Effector memory CD4-positive, alpha-beta T cell (primary cell): ENCODE measurements around the gene N4BP2.

Experiments used
- DNase-seq, 3 donors: peaks; one replicate each; pipeline ENCODE4 v3.0.0-alpha.2; 2020
- H3K27ac ChIP-seq: 2 replicates; pipeline ENCODE4 v1.7.0; 2013; ENCODE audit warnings: mild to moderate bottlenecking, low read length, moderate library complexity; ENCODE audit not compliant: insufficient read depth, poor library complexity, severe bottlenecking
- H3K27me3 ChIP-seq: replicated peaks from 2 replicates; pipeline ENCODE4 v1.7.0; 2013; ENCODE audit warnings: mild to moderate bottlenecking, low read length; ENCODE audit not compliant: insufficient read depth, control insufficient read depth, poor library complexity, severe bottlenecking
- H3K36me3 ChIP-seq: 2 replicates; pipeline ENCODE4 v1.7.0; 2013; ENCODE audit warnings: mild to moderate bottlenecking, low read length, moderate library complexity; ENCODE audit not compliant: control insufficient read depth, insufficient read depth
- H3K4me1 ChIP-seq: 2 replicates; pipeline ENCODE4 v1.7.0; 2013; ENCODE audit warnings: low read length, mild to moderate bottlenecking; ENCODE audit not compliant: control insufficient read depth, insufficient read depth, poor library complexity, severe bottlenecking
- H3K4me3 ChIP-seq: 2 replicates; pipeline ENCODE4 v1.7.0; 2013; ENCODE audit warnings: low read length, low read depth, mild to moderate bottlenecking; ENCODE audit not compliant: insufficient read depth, poor library complexity, severe bottlenecking
- H3K9me3 ChIP-seq: 2 replicates; pipeline ENCODE4 v1.7.0; 2013; ENCODE audit warnings: mild to moderate bottlenecking, low read length, moderate library complexity; ENCODE audit not compliant: control insufficient read depth

The N4BP2 gene

GRCh38 chr4:40195182-40196177 is 138.8 kb downstream of the N4BP2 start:
- Histone ChIP-seq H3K27me3 (no peaks in the 10 kb centered on the region), H3K4me3 (peak overlapping the region; percentile 87), H3K27ac (peak overlapping the region; percentile 100), H3K9me3 (no peaks in the 10 kb centered on the region), H3K4me1 (peaks cover 33% of the 10 kb centered on the region), H3K36me3 (no peaks in the 10 kb centered on the region)
- DNase-seq: no peak

GRCh38 chr4:40196272-40196671 is 139.6 kb downstream of the N4BP2 start:
- peak overlapping the region; percentile 87 for H3K4me3 ChIP-seq

DNA sequence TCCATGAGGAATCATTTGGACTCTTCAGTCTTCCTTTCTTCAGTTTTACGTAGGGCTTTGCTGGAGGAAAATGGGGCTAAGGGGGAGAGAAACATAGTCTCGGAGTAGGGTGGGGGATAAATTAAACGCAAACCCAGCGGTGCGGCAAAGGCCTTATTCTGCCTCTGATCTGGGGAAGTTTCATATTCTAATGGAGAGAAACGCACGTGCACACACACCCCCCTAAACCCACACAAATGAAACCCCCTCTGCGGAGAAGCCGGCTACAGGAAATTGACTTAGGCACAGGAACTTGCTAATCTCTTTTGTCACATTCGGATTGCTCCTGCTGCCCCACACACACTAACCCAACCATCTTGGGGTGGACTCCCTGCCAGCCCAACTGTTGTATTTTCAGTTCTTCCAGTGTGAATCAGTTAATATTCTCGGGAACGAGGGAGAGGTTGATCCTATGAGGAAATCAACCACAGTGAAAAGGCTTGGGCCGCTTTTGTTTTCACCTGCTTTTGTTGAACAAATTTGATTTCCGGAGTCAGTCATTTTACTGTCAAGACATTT is 140.2 kb downstream of the N4BP2 start, which contains the start of gene RHOH:
Gene RHOH, plus strand, starts transcription at position 308 of the 558 bp plus-strand sequence. CDS start 46,356 bp downstream, outside the sequence.
- H3K27ac ChIP-seq: peak within 1 kb of the TSS; percentile 100
- H3K27me3 ChIP-seq: no peaks in the 10 kb centered on the region
- peak; percentile 63 to 72 (median 70) for DNase-seq
- H3K4me1 ChIP-seq: peaks cover 33% of the 10 kb centered on the region
- H3K36me3 ChIP-seq: no peaks in the 10 kb centered on the region
- no peaks in the 10 kb centered on the region for H3K9me3 ChIP-seq
- H3K4me3 ChIP-seq: peak within 1 kb of the TSS; percentile 87

More at GRCh38 chr4:40196272-40196671, 139.6 kb downstream of the N4BP2 start:
- peak overlapping the region; percentile 100 for H3K27ac ChIP-seq
- H3K9me3 ChIP-seq: no peaks in the 10 kb centered on the region
- no peaks in the 10 kb centered on the region for H3K27me3 ChIP-seq
- H3K4me1 ChIP-seq: peaks cover 33% of the 10 kb centered on the region
- no peak for DNase-seq
- no peaks in the 10 kb centered on the region for H3K36me3 ChIP-seq

DNA sequence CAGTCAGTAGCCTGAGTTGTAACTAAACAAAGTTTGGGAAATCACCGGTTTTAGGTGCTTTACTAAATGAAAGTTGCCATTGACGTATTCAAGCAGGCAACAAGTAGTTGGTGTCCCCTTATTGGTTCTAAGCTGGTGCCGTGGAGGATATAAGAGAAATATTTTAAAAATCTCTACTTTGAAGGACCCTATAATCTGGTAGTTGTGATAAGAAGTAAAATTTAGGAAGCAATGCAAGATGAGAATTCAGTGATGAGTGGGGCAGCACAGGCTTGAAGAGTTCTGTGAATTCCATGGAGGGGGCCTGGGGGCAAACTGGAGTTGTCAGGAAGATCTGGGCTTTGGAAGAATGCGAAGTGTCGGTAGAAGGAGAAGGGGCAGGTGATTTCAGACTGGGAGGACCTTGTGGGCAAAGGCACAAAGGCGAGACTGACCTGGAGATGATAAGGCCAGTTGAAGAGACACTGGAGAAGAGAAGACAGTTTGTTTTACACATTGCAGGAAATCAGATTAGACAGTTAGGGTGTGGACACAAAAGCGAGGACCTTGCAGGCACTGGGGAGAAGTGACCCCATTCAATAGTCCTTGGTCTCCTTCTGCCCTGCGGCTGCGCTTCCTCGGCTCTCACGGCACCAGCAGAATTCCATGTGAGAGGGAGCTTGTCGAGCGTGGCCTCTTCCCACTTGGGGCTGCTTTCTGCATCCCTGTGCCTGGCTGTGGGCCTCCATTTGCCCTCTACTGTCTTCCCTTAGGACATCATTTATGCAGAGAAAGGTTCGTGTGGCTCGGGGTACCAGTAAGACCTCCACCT is 141.4 kb downstream of the N4BP2 start:
- Histone ChIP-seq H3K9me3 (no peaks in the 10 kb centered on the region), H3K4me1 (peaks cover 27% of the 10 kb centered on the region), H3K27ac (peak overlapping the region; percentile 100), H3K27me3 (no peaks in the 10 kb centered on the region), H3K36me3 (no peaks in the 10 kb centered on the region), H3K4me3 (peak overlapping the region; percentile 87)
- DNase-seq: no peak

GRCh38 chr4:40199179-40199670 is 142.6 kb downstream of the N4BP2 start:
- Histone ChIP-seq H3K27ac (peak overlapping the region; percentile 100), H3K4me1 (peaks cover 22% of the 10 kb centered on the region), H3K9me3 (no peaks in the 10 kb centered on the region), H3K4me3 (peak overlapping the region; percentile 87), H3K36me3 (no peaks in the 10 kb centered on the region), H3K27me3 (no peaks in the 10 kb centered on the region)
- DNase-seq: no peak

DNA sequence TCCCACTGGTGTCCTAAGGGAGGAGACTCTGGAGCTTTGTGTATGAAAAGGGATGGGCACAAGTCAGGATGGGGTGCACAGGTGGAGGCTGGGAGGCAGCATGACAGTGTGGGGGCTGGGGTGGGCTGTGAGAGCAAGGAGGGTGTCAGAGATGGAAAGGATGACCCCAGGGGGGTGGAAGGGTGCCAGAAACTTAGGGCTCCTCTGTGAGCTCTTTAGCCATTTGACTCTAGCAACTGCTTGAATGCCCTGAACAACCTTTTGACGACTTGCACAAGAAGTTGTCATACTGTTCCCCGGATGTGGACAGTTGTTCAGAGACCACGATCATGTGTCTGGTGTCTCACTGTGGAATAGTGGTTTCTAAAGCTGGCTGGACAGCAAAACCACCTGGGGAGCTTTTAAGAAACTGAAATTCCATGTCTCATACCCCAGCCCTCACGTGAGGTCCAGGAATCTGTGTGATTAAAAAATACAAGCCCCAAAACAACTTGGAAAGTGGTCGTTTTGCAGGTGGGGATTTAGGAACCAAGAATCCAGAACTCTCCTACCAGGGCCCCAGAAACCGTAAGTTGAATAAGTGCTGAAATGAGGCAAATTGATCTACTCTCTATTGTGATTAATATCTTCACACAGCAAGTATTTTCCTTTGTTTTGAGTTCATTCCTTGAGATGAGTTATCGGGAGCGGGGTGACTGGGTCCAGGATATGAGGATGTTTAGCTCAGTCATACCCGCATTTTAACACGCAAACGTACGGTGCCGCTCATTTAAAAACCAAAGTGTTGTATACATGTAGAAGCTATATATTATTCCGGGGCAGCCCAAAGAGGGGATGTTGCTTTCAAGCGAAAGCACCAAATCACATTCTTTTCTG is 143.6 kb downstream of the N4BP2 start:
- Histone ChIP-seq H3K27me3 (no peaks in the 10 kb centered on the region), H3K4me1 (peaks cover 29% of the 10 kb centered on the region), H3K4me3 (peak overlapping the region; percentile 87)

GRCh38 chr4:40200875-40201801 is 144.5 kb downstream of the N4BP2 start:
- no peak for DNase-seq
- Histone ChIP-seq H3K4me1 (peaks cover 21% of the 10 kb centered on the region), H3K9me3 (no peaks in the 10 kb centered on the region), H3K27me3 (no peaks in the 10 kb centered on the region), H3K27ac (peak overlapping the region; percentile 100), H3K4me3 (peak overlapping the region; percentile 87), H3K36me3 (no peaks in the 10 kb centered on the region)

More for the DNA sequence above, 143.6 kb downstream of the N4BP2 start:
- Histone ChIP-seq H3K9me3 (no peaks in the 10 kb centered on the region), H3K36me3 (no peaks in the 10 kb centered on the region), H3K27ac (peak overlapping the region; percentile 100)
- peak in 2 of 3 donors; percentile 44 to 49 for DNase-seq

DNA sequence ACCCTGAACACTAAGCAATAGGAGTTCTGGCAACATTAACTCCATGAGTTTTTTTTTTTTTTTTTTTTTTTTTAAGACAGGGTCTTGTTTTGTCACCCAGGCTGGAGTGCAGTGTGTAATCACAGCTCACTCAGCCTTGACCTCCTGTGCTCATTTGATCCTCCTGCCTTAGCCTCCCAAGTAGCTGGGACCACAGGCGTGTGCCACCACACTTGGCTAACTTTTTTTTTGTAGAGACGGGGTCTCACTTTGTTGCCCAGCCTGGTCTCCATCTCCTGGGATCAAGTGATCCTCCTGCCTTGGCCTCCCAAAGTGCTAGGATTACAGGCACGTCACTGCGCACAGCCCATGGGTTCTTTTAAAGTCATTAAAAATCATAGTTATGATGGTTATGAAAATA is 145.2 kb downstream of the N4BP2 start:
- H3K27me3 ChIP-seq: no peaks in the 10 kb centered on the region
- no peak for DNase-seq
- no peaks in the 10 kb centered on the region for H3K36me3 ChIP-seq
- H3K4me3 ChIP-seq: peak overlapping the region; percentile 87
- peaks cover 24% of the 10 kb centered on the region for H3K4me1 ChIP-seq
- H3K27ac ChIP-seq: peak overlapping the region; percentile 100
- no peaks in the 10 kb centered on the region for H3K9me3 ChIP-seq
